Esophagus muscularis mucosa (tissue), 4 donors: Measurements from ENCODE around the gene TBCD. TPM values are rescaled to one million over a fixed set of nuclear protein-coding genes. Genes with fewer than 3 reads are reported as not detected.

Experiments used
- DNase-seq: peaks from one replicate; pipeline ENCODE4 v3.0.0-alpha.2; 2017; ENCODE audit errors: extremely low spot score
- H3K27ac ChIP-seq, 4 donors: fragments of 200-600 bp; sonication (generic); replicated peaks in 1 of 4; 1 replicate in 3 of 4; 2 replicates in 1 of 4; pipeline ENCODE4 v1.5.1; 2016 to 2019; ENCODE audit warnings: mild to moderate bottlenecking in 1 of 4
- H3K27me3 ChIP-seq, 4 donors: fragments of 200-600 bp; sonication (generic); one replicate each; pipeline versions ENCODE4 v1.5.1 to v1.6.0; 2016 to 2019
- H3K36me3 ChIP-seq, 4 donors: fragments of 200-600 bp; sonication (generic); one replicate each; pipeline ENCODE4 v1.5.1; 2016 to 2019
- H3K4me1 ChIP-seq, 4 donors: fragments of 200-600 bp; sonication (generic); one replicate each; pipeline ENCODE4 v1.5.1; 2016 to 2019
- H3K4me3 ChIP-seq, 4 donors: fragments of 200-600 bp; sonication (generic); 1 replicate in 2 of 4; 2 replicates in 2 of 4; pipeline ENCODE4 v1.5.1; 2016 to 2019; ENCODE audit warnings: mild to moderate bottlenecking in 4 of 4, moderate library complexity in 1 of 4
- H3K9me3 ChIP-seq, 4 donors: fragments of 200-600 bp; sonication (generic); 1 replicate in 3 of 4; 2 replicates in 1 of 4; pipeline ENCODE4 v1.5.1; 2016 to 2019
- CTCF ChIP-seq, 3 experiments: fragments of 200-600 bp in 2 of 3; fragments of 450-650 bp in 1 of 3; sonication (generic) in 2 of 3; IDR thresholded peaks; one replicate each; pipeline ENCODE4 v1.5.1; 2017 to 2019; ENCODE audit warnings: antibody characterized with exemption in 3 of 3, mild to moderate bottlenecking in 2 of 3, moderate library complexity in 1 of 3
- EP300 ChIP-seq: sonication (generic); formaldehyde crosslinking; IDR thresholded peaks from one replicate; pipeline ENCODE4 v1.6.1; 2017; ENCODE audit warnings: antibody characterized with exemption
- POLR2A ChIP-seq: fragments of 450-650 bp; IDR thresholded peaks from one replicate; pipeline ENCODE4 v1.6.1; 2017; ENCODE audit warnings: antibody characterized with exemption, moderate library complexity, mild to moderate bottlenecking, low read depth
- POLR2AphosphoS5 ChIP-seq, 2 donors: sonication (generic); formaldehyde crosslinking; IDR thresholded peaks; one replicate each; pipeline ENCODE4 v1.6.1; 2017; ENCODE audit warnings: antibody characterized with exemption in 2 of 2
- WGBS: methylation state at CpG from one replicate; pipeline ENCODE4 v1.1.5; 2018; 5-methylcytosine and 5-hydroxymethylcytosine counted together
- intact Hi-C: fragments of 100-400 bp; cut with DNase I; formaldehyde crosslinking; loops from one replicate; pipeline ENCODE4 v1.15.1; 2023
- total RNA-seq, 4 donors: library from RNA; depleted of rRNA; stranded (reverse); fragments of >200 nt; gene quantifications; one replicate each; pipeline versions ENCODE4 v1.1.0 to v1.2.1, GENCODE V29; 2016

The TBCD gene
- total RNA-seq, 4 donors from 2014 or later: 38.1 to 56.7 (median 53.6) TPM

GRCh38 chr17:82791532-82791931 is 39.7 kb downstream of the TBCD start:
- intact Hi-C loops: loop anchor here (2.0 kb wide), 1 partner anchor 47 kb away; no protein-coding TSS in a partner anchor
- 72% methylated on average over 12 of the region's 12 CpGs for whole genome bisulfite sequencing
- no peak for DNase-seq
- H3K4me1 ChIP-seq: peaks cover 12 to 34% (median 25%) of the 10 kb centered on the region in 4 donors
- no peaks in the 10 kb centered on the region for H3K9me3 ChIP-seq
- H3K36me3 ChIP-seq: peaks cover 0 to 30% (median 9%) of the 10 kb centered on the region in 4 donors
- H3K27me3 ChIP-seq: no peaks in the 10 kb centered on the region
- no peak overlapping the region for H3K27ac ChIP-seq
- TF ChIP-seq POLR2A: no peak
- TF ChIP-seq EP300: no peak
- no peak for TF ChIP-seq CTCF (IDR thresholded peaks at IDR 0.05)
- no peak for TF ChIP-seq POLR2AphosphoS5 (IDR thresholded peaks at IDR 0.05)
- no peak overlapping the region for H3K4me3 ChIP-seq

- Histone ChIP-seq H3K27ac (peak overlapping the region in 3 of 4 donors; percentile 4 to 74 (median 55)), H3K9me3 (no peaks in the 10 kb centered on the region), H3K4me1 (peaks cover 12 to 30% (median 25%) of the 10 kb centered on the region in 4 donors), H3K4me3 (no peak overlapping the region), H3K36me3 (peaks cover 0 to 40% (median 11%) of the 10 kb centered on the region in 4 donors), H3K27me3 (no peaks in the 10 kb centered on the region)
- WGBS: 61% methylated on average over 15 of the region's 15 CpGs
- no peak for DNase-seq
- intact Hi-C loops: no loop called here
- no peak for TF ChIP-seq EP300
- TF ChIP-seq POLR2AphosphoS5 (IDR thresholded peaks at IDR 0.05): no peak
- TF ChIP-seq CTCF (IDR thresholded peaks at IDR 0.05): no peak
- TF ChIP-seq POLR2A: no peak
Observed at GRCh38 chr17:82793974-82794630, 42.2 kb downstream of the TBCD start.

- DNase-seq: no peak
- TF ChIP-seq EP300 (no peak), POLR2A (no peak), CTCF (IDR thresholded peaks at IDR 0.05) (no peak), POLR2AphosphoS5 (IDR thresholded peaks at IDR 0.05) (peak in 1 of 2 donors; percentile 33)
- no peaks in the 10 kb centered on the region for H3K27me3 ChIP-seq
- peak overlapping the region; percentile 4 to 74 (median 29) for H3K27ac ChIP-seq
- H3K4me3 ChIP-seq: no peak overlapping the region
- no peaks in the 10 kb centered on the region for H3K9me3 ChIP-seq
- intact Hi-C loops: no loop called here
- peaks cover 12 to 30% (median 25%) of the 10 kb centered on the region in 4 donors for H3K4me1 ChIP-seq
- WGBS: 73% methylated on average over 15 of the region's 18 CpGs
- peaks cover 0 to 44% (median 15%) of the 10 kb centered on the region in 4 donors for H3K36me3 ChIP-seq
Observed at GRCh38 chr17:82794781-82795482, 43.1 kb downstream of the TBCD start.

GRCh38 chr17:82795615-82796014 is 43.8 kb downstream of the TBCD start:
- H3K36me3 ChIP-seq: peaks cover 0 to 44% (median 20%) of the 10 kb centered on the region in 4 donors
- no peak overlapping the region for H3K4me3 ChIP-seq
- H3K4me1 ChIP-seq: peaks cover 12 to 30% (median 25%) of the 10 kb centered on the region in 4 donors
- H3K27ac ChIP-seq: peak overlapping the region; percentile 4 to 74 (median 29)
- no peak for TF ChIP-seq POLR2AphosphoS5 (IDR thresholded peaks at IDR 0.05)
- no peaks in the 10 kb centered on the region for H3K27me3 ChIP-seq
- WGBS: 92% methylated on average over 14 of the region's 14 CpGs
- intact Hi-C loops: no loop called here
- no peak for DNase-seq
- no peaks in the 10 kb centered on the region for H3K9me3 ChIP-seq

GRCh38 chr17:82797061-82797460 is 45.2 kb downstream of the TBCD start:
- DNase-seq: no peak
- H3K4me1 ChIP-seq: peaks cover 12 to 30% (median 25%) of the 10 kb centered on the region in 4 donors
- H3K27ac ChIP-seq: no peak overlapping the region
- no peaks in the 10 kb centered on the region for H3K9me3 ChIP-seq
- no peak overlapping the region for H3K4me3 ChIP-seq
- 96% methylated on average over 9 of the region's 9 CpGs for WGBS
- H3K27me3 ChIP-seq: no peaks in the 10 kb centered on the region
- peaks cover 0 to 47% (median 23%) of the 10 kb centered on the region in 4 donors for H3K36me3 ChIP-seq
- TF ChIP-seq POLR2AphosphoS5 (IDR thresholded peaks at IDR 0.05) (no peak), EP300 (no peak), POLR2A (no peak), CTCF (IDR thresholded peaks at IDR 0.05) (no peak)
- intact Hi-C loops: no loop called here
